Limb (tissue), 2 donors: Measurements from ENCODE around the gene TMEM129.

ENCODE experiments used
- DNase-seq, 2 donors: peaks; one replicate each; pipeline ENCODE4 v3.0.0-alpha.2; 2016; ENCODE audit errors: extremely low spot score in 2 of 2

The TMEM129 gene, protein sequence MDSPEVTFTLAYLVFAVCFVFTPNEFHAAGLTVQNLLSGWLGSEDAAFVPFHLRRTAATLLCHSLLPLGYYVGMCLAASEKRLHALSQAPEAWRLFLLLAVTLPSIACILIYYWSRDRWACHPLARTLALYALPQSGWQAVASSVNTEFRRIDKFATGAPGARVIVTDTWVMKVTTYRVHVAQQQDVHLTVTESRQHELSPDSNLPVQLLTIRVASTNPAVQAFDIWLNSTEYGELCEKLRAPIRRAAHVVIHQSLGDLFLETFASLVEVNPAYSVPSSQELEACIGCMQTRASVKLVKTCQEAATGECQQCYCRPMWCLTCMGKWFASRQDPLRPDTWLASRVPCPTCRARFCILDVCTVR

DNA sequence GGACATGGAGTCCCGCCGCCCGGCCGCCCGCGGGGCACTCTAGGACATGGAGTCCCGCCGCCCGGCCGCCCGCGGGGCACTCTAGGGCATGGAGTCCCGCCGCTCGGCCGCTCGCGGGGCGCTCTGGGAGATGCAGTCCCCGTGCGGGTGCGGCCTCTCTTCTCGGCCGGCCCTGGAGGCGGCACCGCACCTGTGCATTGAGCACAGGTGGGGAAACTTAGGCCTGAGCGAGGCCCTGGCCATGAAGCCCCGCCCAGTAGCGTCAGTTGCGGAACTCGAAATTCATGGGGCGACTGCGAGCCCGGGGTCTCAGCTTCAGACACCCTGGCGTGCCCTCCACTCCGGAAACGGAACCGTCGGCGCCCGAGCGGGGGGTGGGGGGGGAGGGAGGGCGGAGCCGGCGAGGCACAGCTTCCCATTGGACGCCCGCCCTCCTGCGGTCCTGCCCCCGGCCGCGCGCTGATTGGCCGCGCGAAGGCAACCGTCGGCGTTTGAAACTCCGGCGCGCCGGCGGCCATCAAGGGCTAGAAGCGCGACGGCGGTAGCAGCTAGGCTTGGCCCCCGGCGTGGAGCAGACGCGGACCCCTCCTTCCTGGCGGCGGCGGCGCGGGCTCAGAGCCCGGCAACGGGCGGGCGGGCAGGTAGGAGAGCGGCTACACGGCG is at the start of gene TMEM129, which contains the start of gene TACC3:
TMEM129 (minus strand) TSS at position 321 of the 663 bp plus-strand sequence. CDS start 486 bp downstream, outside the sequence.
TACC3 (plus strand) TSS at position 519 of the 663 bp plus-strand sequence. CDS start 1,901 bp downstream, outside the sequence.
- peak; percentile 92 to 99 for DNase-seq

- no peak for DNase-seq
Measured at GRCh38 chr4:1770791-1771231, 49.7 kb upstream of the TMEM129 start.

GRCh38 chr4:1770245-1770644 is 49.1 kb upstream of the TMEM129 start:
- no peak for DNase-seq

GRCh38 chr4:1769692-1770091 is 48.6 kb upstream of the TMEM129 start:
- no peak for DNase-seq

- no peak for DNase-seq
Measured at GRCh38 chr4:1768367-1769034, 47.4 kb upstream of the TMEM129 start.

GRCh38 chr4:1767770-1768366 is 46.7 kb upstream of the TMEM129 start:
- DNase-seq, result peak in 1 of 2 donors; percentile 73

GRCh38 chr4:1767061-1767769 is 46.1 kb upstream of the TMEM129 start:
- DNase-seq, result peak in 1 of 2 donors; percentile 72

GRCh38 chr4:1766106-1767060 is 45.3 kb upstream of the TMEM129 start:
- peak in 1 of 2 donors; percentile 65 for DNase-seq

DNA sequence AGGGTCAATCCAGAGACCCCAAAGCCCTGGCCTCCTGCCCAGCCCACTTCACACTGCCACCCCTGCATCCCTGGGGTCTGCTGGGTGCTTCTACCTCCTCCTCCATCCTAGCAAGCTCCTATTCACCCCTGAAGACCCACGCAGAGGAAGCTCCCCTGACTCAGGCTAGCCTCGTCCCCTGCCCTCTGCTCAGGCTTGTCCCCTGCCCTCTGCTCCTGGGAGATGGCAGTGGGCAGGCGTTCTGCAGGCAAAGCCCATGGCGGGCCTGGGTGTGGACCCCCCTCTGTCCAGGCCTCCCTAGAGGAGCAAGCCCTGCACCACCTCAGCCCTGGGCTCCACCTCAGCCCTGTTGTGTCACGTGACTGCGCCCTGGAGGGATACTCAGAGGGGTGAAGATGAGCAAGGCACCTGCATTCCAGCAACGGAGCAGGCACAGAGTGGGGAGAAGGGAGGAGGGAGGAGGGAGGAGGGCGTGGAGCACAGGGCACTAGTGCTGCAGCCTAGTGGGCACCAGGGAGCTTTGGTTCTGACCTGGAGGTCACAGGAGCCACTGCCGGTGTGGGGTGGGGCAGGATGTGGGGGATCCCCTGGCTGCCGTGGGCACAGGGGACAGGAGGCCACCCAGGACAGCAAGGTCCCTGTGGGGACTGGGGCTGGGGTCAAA is 44.4 kb upstream of the TMEM129 start:
- DNase-seq, result no peak

GRCh38 chr4:1764670-1765069 is 43.5 kb upstream of the TMEM129 start:
- no peak for DNase-seq

GRCh38 chr4:1763550-1764080 is 42.5 kb upstream of the TMEM129 start:
- peak; percentile 53 to 79 for DNase-seq

DNA sequence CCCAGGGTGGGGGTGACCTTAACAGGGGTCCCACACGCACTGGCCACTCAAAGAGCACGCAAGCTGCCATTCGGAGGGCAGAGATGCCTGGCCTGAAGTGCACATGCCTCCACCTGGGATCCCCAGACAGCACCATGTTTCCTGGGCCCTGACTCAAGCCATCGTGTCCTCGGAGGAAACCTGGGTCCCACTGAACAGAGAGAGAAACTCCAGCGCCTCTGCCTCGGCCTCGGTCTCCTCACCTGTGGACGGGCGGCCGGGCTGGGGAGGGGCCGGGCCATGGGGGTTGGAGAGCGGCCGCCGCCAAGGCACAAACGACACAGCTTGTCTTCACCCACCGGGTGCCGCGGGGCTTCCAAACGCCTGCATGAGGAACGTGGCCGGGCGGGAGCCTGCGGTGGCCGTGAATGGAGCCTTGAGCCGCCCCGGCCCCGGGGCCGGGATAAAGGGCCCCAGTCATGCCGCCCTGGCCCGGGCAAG is 42.0 kb upstream of the TMEM129 start:
- no peak for DNase-seq

DNA sequence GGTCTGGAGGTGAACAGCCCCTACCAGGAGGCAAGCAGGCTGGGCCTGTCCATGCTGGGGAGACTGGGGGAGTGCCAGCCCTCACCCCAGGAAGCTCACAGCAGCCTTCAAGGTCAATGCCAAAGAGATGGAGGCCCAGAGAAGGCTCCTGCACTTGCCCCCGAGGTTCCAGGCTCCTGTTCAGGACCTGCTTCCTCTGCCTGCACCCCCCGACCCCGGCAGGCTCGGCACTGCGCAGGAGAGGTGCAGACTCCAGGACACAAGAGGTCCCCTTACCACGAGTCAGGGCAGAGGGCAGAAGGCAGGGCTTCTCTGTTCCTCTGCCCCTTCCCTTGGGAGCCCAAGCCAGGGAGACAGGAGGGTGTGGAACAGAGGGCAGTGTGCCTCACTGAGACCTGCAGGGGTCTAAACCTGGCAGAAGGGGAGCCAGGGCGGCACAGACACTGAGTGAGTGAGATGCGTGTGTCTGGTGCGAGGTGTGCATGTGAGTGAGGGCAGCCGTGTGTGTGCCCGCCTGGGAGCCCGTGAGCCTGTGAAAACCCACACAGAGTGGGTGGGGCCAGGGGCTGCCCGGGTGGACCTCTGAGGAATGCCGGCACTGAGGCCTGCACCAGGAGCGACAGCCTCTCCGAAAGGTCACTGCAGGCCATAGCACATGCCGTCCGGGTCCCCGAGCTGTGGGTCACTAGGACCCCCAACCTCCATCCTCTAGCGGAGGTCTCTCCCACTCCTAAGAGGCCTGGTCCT is 41.3 kb upstream of the TMEM129 start:
- no peak for DNase-seq

- DNase-seq, result no peak
Measured at GRCh38 chr4:1761130-1761689, 40.1 kb upstream of the TMEM129 start.

- DNase-seq, result no peak
Measured at GRCh38 chr4:1760521-1761071, 39.5 kb upstream of the TMEM129 start.

GRCh38 chr4:1759818-1760223 is 38.7 kb upstream of the TMEM129 start:
- no peak for DNase-seq

- no peak for DNase-seq
Measured at GRCh38 chr4:1759170-1759817, 38.2 kb upstream of the TMEM129 start.
